NCI-H2107 (cell line): ENCODE measurements around the gene ING5.
"Not testable (repeated sequence)": the region's sequence is repeated elsewhere in the genome, so short reads cannot be mapped to it uniquely, and the experiment has no call there.

Experiments
- DNase-seq: peaks from one replicate; lab custom pipeline; 2025; lab: John Stamatoyannopoulos, UW

The ING5 gene

DNA sequence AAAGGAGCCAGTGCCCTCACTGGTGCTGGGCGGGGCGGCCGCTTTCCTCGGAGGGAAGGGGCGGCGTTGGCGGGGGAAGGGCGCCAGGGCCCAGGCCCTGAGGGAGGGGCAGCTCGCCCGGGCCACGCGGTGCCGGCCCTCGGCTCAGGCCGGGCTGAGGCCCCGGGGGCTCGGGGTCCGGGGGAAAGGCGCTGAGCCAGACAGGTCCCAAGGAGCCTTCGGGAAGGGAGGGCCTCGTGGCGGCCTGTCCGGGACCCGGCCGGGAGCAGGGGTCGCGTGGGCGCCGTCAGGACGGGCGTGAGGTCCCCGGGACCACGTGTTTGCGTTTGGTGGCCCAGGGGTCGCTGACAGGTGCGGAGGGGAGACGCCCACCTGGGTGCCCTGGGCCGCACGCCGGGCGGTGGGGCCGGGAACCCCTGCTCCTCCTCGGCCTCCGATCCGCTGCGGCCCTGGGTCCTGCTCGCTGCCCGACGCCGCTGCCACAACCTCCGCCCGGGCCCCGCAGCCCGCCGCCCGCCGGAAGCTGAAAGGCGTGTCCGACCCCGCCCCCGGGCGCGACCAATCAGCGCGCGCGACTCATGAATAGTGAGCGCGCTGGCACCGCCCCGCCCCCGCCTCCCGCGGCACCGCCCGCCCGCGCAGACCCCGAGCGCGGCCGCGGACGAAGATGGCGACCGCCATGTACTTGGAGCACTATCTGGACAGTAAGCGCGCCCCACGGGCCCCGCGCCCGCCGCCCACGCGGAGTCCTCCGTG, at the start of gene ING5:
Gene ING5, plus strand, starts transcription at position 641 of the 756 bp plus-strand sequence. Its CDS starts 27 bp downstream, at position 668.
- DNase-seq, result peak; percentile 85

DNA sequence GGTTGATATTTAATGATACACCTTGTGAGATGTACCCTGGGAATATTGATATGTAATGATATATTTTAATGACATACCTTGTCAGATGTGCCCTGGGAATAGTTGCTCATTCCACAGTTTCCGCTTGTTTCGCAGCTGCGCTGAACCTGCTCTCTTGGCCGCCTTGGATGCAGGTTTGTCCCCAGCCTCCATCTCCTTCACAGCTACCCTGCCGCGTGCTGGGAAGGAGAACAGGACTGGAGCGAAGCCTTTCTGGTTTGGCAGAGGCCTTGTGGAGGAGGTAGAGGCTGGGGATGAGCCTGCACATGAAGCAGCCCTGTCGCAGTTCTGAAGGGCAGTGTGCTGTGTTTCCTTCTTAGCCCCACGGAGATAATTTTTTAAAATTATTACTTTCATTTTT, 49.7 kb upstream of the ING5 start:
- no peak for DNase-seq

DNA sequence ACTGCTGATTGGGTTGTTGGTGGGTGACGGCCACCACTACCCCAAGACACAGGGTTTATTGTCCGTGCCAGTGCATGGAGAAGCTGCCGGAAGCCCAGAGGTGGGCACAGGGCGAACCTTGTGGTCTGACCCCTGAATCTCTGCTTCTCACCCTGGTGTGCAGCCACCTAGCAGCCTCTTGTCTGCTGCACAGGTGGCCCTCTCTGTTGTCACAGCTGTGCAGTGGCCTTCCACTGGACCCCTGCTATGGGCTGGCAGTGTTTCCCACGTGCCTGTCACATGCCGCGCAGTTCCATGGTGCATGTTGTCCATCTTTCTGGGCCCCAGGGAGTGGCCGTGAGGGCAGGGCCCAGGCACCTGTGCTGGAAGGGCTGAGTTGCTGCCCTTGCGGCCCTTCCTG, 49.1 kb upstream of the ING5 start:
- no peak for DNase-seq

DNA sequence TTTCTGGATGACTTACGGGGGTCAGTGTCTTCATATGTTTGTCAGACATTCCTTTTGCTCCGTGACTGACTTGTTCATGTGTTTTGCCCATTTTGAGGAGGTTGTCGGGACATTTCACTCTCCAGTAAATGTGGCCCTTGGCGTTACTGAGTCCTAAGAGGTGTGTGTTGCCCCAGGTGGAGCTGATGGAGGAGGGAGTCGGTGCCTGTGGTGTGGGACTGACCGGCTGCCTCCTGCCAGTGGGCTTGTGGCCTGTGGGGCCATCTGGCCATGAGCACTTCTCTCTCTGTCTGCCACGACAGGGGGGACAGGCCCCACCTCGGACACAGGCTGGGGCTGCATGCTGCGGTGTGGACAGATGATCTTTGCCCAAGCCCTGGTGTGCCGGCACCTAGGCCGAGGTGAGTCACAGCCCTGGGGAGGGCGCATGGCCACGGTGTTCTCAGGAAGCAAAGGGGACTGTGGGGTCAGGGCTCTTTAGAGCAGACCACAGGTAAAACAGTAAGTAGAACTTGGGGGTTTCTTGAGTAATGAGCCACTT, 48.6 kb upstream of the ING5 start:
- no peak for DNase-seq

DNA sequence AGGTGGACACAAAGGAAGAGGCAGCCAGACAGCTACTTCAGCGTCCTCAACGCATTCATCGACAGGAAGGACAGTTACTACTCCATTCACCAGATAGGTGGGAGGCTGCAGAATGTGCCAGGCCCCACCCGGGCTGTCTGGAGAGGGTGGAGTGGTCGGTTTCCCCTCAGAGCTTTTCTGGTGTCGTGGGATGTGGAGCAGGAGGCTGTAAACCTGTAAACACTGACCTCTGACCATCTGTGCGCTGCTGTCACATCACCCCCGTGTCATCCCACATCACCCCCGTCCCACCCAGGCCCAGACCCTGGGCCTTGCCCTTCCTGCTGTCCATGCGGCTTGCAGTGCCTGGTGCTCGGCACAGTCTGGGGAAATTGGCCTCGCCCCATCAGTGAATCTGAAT, 47.3 kb upstream of the ING5 start:
- no peak for DNase-seq

DNA sequence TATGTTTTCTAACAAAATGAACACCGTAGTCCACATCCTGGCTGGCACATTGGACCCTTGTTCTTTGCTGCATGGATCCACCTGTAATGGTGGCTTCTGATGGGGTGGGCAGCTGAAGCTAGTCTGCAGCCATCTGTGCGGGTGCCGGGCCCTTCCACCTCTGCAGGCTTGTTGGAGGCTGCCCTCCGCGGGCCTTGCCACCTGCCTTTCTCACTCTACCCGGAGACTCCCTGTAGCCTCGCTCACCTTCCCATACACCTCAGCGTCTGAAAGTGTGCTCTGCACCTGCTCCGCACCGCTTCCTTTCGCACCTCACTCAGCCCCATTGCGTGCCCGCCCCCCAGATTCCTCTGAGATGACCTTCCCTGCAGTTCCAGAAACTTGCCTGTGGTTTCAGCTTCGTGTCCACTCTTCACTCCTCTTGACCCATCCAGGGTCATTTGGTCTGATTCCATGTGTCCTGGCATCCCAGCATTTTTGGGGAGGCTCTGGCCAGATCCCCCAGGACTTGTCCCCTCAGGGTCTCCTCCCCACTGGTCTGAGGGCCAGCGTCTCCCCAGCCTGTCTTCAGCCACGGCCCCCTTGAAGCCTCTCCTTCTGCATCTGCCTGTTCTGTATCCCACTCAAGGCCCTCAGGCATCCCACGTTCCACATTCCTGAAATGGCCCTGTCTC, 46.2 kb upstream of the ING5 start:
- no peak for DNase-seq

DNA sequence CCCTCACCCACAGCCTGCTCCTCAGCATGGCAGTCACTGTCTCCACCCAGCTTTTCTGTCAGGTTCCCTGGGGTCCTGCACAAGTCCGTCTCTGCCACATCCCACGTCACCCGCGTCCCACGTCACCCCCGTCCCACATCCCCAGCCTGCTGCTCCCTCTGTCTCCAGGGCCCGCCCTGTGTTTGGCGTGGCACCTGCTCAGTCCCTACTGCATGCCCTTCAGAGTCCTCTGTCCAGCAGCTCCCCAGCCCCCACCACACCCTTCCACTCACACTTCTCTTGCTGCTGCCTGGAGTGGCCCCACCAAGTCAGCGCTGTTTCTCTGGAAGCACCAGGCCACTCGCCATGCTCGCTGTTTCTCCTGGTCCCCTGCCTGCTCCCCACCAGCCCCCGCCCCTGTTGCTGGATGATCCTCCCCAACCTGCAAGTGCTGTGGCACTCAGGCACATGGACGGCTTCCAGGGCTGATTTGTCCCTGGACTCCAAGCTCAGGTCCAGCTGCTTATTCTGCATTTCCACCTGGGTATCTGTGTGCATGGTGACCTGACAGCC, 45.6 kb upstream of the ING5 start:
- no peak for DNase-seq

DNA sequence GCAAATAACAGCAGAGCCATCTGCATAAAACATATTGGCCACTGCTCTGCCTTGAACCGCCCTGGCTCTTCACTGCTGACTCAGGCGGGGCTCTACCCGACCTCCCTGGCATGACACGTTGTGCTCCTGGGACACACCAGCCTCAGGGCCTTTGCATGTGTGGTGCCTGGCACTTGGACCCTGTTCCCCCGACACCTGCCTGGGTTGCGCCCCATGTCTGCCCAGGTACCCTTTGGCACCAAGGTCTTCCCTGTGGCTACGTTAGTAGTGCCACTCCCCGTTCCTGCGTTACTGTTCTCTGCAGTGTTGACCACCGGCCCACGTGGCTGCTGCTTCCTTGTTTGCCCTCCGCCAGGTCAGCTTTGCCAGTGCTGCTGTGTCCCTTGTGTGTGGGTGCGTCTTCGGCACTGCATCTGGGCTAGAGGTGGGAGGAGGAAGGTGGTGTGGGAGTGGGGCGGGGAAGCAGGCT, 44.0 kb upstream of the ING5 start:
- DNase-seq, result no peak

DNA sequence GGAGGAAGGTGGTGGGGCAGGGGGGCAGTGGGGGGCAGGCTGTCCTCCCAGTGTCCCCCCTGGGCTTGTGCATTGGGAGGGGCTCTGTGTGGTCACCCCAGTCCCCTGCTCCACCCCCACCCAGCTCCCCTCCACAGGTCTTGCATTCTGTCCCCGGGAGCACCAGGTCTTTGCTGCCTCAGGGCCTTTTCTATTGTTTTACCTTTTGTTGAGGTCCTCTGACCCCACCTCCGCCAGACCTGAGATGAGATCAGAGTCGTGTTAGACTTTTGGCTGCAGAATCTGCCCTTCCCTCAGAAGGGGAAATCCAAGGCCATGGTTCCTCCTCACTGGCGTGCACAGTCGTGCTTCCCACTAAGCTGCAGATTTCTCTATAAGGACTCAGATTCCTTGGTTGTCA, 43.5 kb upstream of the ING5 start:
- no peak for DNase-seq

DNA sequence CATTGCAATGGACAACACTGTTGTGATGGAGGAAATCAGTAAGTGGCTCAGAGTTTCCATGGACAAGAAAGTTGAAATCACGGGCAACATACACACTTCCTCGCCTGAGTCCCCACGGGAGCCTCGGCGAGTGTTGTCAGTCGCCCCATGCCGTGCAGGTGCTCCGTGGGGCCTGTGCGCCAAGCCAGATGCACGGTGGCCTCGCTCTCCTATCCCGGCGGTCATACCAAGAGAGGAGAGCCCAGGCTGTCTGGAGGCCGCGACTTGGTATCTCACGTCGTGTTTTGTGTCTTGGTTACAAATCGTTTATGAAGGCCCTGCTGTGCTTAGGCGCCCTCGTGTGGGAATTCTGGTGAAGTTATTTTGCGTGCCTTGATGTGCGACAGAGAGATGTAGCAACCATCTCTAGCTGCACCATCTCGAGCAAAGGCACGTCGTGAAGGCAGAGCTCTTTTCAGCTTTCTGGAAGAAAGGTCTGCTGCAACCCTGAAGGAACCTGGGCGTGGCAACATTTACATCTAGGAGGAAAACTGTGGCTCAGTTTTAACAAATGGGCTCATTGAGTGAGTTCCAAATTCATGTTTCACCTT, 42.6 kb upstream of the ING5 start:
- peak; percentile 15 for DNase-seq

DNA sequence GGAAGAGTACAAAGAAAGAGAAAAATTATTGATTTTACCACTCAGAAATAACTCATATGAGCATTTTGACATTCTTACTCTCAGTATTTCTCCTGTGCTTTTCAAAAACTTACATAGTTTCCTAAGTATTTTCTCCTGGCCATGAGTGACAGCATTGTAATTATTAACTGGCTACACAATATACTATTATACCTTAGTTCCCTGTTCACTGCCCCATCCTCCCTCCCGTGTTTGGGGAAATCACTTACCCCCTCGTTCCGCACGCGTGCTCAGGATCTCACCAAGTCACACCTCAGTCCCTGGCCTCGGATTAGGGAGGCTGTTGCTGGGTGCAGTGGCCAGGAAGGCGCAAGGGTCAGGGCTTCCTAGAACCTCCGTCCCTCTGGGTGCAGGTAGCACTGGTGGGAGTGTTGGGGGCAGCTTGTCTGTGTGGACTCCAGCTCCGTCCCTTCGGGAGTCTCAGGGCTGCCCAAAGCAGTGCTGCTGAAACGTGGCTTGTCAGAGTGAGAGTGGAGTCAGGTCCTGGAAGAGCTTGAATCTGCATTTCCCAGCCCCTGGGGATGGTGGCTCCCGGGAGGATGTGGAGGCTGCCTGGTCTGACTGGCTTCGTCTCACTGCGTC, 41.1 kb upstream of the ING5 start:
- no peak for DNase-seq

DNA sequence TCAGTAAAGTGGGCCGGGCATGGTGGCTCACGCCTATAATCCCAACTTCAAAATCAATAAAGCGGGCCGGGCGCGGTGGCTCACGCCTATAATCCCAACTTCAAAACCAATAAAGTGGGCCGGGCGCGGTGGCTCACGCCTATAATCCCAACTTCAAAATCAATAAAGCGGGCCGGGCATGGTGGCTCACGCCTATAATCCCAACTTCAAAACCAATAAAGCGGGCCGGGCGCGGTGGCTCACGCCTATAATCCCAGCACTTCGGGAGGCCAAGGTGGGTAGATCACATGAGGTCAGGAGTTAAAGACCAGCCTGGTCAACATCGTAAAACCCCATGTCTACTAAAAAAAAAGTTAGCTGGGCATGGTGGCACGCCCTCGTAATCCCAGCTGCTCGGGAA, 39.1 kb upstream of the ING5 start:
- not testable (repeated sequence) for DNase-seq

DNA sequence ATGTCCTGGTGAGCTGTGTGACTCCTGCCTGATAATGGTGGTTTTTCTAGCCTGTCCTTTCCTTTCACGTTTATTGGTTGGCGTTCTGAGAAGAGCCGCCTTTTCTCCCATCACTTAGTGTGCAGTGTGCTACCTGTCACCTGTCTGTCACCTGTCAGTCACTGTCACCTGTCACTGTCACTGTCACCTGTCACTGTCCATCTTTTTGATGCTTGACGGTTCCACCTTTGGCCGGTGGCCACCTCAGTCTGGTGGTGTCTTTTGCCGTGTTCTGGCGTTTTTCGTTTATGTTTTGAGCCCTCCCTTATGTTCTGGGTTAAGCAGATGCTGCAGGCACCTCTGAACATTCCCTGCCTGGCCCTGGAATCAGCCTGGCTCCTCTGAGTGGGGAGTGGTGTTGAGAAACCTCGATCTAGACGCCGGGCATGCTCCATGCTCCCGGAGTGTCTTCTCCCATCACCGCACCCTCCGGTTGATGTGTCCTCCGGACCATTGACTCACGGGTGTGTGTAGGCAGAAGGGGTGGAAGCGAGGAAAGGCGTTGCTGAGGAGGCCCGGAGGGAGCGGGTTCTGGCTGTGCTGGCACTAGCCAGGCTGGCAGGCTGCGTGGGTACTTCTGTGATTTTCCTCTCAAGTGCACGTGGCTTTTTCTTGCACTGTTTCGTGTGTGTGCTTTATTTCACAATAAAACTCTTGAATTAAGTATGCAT, 36.0 kb upstream of the ING5 start:
- no peak for DNase-seq

DNA sequence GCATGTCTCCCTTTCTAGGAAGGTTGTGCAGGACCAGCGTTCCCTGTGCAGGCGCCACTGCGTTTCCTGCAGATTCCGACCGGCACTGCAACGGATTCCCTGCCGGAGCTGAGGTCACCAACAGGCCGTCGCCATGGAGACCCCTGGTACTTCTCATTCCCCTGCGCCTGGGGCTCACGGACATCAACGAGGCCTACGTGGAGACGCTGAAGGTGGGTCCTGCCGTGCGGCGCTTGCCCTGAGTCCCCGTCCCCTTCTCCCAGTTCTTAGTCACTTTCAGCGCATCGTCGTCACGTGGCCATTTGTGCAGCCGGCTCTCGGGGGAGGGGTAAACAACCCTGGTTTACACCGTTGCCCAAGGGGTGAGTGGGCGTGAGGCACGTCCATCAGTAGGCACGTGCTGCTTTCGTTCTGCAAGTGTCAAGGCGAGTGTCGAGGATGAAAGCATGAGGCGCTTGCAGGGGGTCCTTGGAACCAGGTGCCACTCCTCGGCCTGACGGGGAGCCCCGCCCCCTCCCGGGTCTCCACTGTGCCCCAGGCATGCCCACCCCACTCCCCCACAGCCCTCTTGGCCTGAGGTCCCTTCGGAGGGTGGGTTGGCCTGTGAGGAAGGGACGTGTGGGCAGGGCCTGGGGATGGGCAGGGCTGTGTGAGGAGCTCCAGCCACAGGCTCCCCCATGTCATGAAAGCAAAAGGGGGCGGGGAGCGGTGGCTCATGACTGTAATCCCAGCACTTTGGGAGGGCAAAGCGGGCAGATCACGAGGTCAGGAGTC, 35.0 kb upstream of the ING5 start:
- no peak for DNase-seq

DNA sequence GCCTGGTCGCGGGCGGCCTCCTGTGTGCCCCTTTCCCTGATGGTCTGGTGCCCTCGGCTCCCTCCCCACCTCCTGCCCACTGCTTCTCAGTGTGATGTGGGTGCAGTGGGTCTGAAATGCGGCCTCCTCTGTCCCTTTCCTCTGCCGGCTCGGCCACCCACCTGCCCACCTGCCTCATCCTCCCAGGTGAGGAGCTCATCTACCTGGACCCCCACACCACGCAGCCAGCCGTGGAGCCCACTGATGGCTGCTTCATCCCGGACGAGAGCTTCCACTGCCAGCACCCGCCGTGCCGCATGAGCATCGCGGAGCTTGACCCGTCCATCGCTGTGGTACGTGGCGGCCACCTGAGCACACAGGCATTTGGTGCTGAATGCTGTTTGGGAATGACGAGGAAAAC, 33.5 kb upstream of the ING5 start:
- no peak for DNase-seq

DNA sequence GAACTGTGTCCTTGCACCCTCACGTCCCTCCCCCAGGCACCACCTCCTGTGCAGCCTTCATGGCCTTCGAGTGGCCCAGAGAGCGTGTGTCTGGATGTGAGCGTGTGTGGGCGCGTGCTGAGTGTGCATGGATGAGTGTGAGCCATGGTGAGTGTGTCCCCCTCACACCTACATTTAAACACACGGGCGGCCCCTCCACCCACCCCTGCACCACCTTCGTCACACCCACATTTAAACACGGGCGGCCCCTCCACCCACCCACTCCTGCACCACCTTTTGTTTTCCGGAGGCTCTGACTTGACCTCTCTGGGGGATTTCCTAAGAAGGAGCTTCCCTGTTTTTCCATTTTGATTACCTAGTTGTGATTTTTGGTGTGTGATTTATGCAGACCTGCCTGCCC, 33.0 kb upstream of the ING5 start:
- DNase-seq, result no peak

DNA sequence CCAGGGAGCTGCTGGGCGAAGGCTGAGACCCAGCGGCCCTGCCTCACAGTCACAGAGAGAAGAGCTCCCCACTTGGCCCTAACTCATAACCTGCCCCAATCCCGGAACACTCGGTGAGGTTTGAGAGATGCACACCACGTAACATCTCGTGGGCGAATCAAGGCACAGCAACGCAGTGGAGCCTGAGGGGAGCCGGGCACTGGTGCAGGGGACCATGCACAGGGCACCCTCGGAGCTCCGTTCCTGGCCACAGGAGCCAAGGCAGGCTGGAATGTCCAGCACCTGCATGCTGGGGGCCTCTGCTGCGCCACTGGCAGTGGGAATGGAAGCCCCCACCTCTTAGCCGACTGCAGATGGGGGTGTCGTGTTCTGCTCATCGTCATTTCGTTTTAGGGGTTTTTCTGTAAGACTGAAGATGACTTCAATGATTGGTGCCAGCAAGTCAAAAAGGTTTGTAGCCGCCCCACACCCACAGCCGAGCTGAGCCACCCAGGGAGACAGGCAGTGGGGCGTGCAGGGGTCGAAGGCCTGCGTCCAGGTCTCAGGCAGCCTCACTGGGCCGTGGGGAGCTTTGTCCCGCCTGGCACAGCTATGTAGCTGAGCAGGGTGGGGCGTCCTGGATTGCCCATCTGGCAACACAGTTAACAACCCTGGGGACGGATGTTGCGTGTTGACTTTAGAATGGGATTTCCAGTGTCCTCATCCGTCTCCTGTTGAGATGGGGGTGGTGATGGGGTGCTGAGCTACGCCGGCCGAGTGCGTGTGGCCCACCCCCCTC, 31.3 kb upstream of the ING5 start:
- DNase-seq, result no peak

DNA sequence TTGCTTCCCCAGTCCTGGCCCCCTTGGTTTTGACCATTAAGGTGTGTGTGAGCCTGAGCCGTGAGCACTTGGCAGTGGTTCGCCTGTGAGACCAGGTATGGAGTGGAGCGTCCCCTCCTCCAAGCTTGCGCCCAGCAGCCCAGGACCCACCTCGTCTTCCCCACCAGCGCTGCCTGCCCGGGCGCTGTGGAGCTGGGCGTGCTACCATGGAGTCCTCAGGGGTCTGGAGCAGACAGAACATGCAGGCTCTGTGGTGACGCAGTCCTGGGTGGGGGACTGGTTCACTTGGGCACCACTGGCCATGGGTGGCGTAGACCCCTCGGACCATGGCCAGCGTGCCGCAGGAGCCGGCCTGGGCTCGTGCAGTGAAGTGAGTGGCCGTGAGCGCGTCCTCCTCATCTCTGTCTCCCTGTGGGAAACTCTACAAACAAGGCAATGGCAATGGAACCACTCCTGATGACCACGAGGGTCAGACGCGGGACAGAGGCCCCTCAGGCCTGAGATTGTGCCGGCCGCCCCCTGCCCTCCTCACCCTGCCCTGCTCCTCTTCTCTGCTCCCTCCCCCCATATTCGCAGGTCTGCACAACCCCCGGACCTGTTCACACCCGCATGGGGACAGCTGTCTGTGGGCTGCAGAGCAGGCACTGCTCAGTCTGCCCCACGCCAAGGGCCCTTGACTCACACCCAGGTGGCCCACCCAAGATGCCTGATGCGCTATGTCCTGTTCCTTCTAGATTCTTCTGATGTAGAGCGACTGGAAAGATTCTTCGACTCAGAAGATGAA, 30.2 kb upstream of the ING5 start:
- no peak for DNase-seq
